Measurements from ENCODE around the gene YIPF1. TPM values are rescaled to one million over a fixed set of nuclear protein-coding genes. Genes with fewer than 3 reads are reported as not detected.

YIPF1 gene
- total RNA-seq, 1 experiment from 2014 or later, result 15.8 TPM

GRCh38 chr1:53851571-53852285, 37.9 kb downstream of the YIPF1 start:
- Mint-ChIP-seq H3K9me3 (ENCODE audit: unreplicated experiment) (no peaks in the 10 kb centered on the region), H3K27ac (ENCODE audit: low read depth, unreplicated experiment) (no peak overlapping the region), H3K36me3 (ENCODE audit: insufficient read depth, unreplicated experiment) (peaks cover 24% of the 10 kb centered on the region), H3K4me3 (ENCODE audit: unreplicated experiment) (no peak overlapping the region), H3K27me3 (ENCODE audit: insufficient read depth, unreplicated experiment) (peaks cover 4% of the 10 kb centered on the region), H3K4me1 (ENCODE audit: insufficient read depth, unreplicated experiment) (no peaks in the 10 kb centered on the region)
- ChIA-PET POLR2A (no interaction called here), CTCF (interaction anchor here (0.5 to 5.5 kb wide), 6 partner anchors 9 to 402 kb away, joined by 3 to 61 read pairs (median 4); no protein-coding TSS in a partner anchor)
- TF ChIP-seq, protein P1, sequence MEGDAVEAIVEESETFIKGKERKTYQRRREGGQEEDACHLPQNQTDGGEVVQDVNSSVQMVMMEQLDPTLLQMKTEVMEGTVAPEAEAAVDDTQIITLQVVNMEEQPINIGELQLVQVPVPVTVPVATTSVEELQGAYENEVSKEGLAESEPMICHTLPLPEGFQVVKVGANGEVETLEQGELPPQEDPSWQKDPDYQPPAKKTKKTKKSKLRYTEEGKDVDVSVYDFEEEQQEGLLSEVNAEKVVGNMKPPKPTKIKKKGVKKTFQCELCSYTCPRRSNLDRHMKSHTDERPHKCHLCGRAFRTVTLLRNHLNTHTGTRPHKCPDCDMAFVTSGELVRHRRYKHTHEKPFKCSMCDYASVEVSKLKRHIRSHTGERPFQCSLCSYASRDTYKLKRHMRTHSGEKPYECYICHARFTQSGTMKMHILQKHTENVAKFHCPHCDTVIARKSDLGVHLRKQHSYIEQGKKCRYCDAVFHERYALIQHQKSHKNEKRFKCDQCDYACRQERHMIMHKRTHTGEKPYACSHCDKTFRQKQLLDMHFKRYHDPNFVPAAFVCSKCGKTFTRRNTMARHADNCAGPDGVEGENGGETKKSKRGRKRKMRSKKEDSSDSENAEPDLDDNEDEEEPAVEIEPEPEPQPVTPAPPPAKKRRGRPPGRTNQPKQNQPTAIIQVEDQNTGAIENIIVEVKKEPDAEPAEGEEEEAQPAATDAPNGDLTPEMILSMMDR (IDR thresholded peaks at IDR 0.05; ENCODE audit: unreplicated experiment), result no peak
- intact Hi-C loops (cut with micrococcal nuclease), result no loop called here
- no peak for DNase-seq (ENCODE audit: unreplicated experiment)
- BruUV-seq (replicated peaks), result no TSS peak

GRCh38 chr1:53850082-53850673, 39.4 kb downstream of the YIPF1 start:
- Mint-ChIP-seq H3K27ac (ENCODE audit: low read depth, unreplicated experiment) (no peak overlapping the region), H3K4me3 (ENCODE audit: unreplicated experiment) (no peak overlapping the region), H3K27me3 (ENCODE audit: insufficient read depth, unreplicated experiment) (peaks cover 12% of the 10 kb centered on the region), H3K4me1 (ENCODE audit: insufficient read depth, unreplicated experiment) (no peaks in the 10 kb centered on the region), H3K9me3 (ENCODE audit: unreplicated experiment) (no peaks in the 10 kb centered on the region), H3K36me3 (ENCODE audit: insufficient read depth, unreplicated experiment) (peaks cover 23% of the 10 kb centered on the region)
- DNase-seq (ENCODE audit: unreplicated experiment), result no peak
- ChIA-PET CTCF (interaction anchor here (1.3 to 5.5 kb wide), 3 partner anchors 11 to 572 kb away, joined by 4 to 61 read pairs (median 15); no protein-coding TSS in a partner anchor), POLR2A (interaction anchor here (0.7 to 1.3 kb wide), 2 partner anchors 12 to 29 kb away, joined by 3 to 5 read pairs; partner anchors contain the start of gene NDC1)
- no TSS peak for BruUV-seq (replicated peaks)
- TF ChIP-seq, protein P1 (IDR thresholded peaks at IDR 0.05; ENCODE audit: unreplicated experiment), result no peak
- intact Hi-C loops (cut with micrococcal nuclease), result no loop called here

DNA sequence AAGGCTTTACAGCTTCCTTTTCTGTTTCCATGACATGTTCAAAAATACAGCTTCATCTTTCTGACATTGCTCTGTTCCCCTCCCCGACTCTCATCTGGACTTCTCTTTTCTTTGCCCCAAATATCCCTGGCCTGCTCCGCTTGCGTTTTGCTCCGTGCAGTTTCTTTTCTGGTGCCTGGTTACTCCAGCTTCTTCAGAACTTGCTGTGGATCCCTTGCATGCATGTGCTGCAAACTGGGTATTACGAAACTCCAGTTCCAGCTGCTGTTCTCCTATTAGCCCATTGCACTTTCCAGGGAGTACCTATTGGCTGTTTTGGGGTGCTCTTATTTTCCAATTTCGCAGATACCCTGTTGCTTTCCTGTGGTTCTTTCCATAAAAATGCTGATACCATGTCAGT, 41.6 kb downstream of the YIPF1 start:
- H3K4me1 Mint-ChIP-seq (ENCODE audit: insufficient read depth, unreplicated experiment), result no peaks in the 10 kb centered on the region
- CTCF ChIA-PET, result interaction anchor here (0.9 to 5.5 kb wide), 2 partner anchors 8 to 13 kb away, joined by 3 to 61 read pairs; no protein-coding TSS in a partner anchor
- TF ChIP-seq, protein P1 (IDR thresholded peaks at IDR 0.05; ENCODE audit: unreplicated experiment), result no peak

DNA sequence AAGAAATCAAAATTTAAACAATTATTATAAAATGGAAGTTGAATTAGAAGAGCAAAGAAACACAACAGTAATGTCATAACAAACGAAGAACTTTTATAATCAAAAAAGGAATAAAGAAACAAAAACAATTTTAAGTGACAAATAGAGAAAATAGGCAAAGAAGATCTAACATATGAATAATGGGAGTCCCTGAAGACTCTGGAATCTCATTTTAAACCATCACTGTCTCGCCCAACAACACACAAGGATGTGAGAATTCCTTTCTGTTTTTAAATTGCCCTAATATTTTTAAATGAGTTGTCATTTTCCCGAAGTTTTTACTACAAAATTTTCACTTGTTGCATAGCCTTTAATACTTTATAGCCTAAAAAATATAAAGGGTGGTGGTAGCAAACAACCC, 47.2 kb downstream of the YIPF1 start:
- Mint-ChIP-seq H3K27ac (ENCODE audit: low read depth, unreplicated experiment) (no peak overlapping the region), H3K4me1 (ENCODE audit: insufficient read depth, unreplicated experiment) (no peaks in the 10 kb centered on the region), H3K9me3 (ENCODE audit: unreplicated experiment) (no peaks in the 10 kb centered on the region), H3K27me3 (ENCODE audit: insufficient read depth, unreplicated experiment) (peaks cover 12% of the 10 kb centered on the region), H3K36me3 (ENCODE audit: insufficient read depth, unreplicated experiment) (no peaks in the 10 kb centered on the region), H3K4me3 (ENCODE audit: unreplicated experiment) (no peak overlapping the region)
- no TSS peak for BruUV-seq (replicated peaks)
- intact Hi-C loops (cut with micrococcal nuclease), result no loop called here
- POLR2A ChIA-PET, result no interaction called here
- TF ChIP-seq, protein P1 (IDR thresholded peaks at IDR 0.05; ENCODE audit: unreplicated experiment), result no peak
- no peak for DNase-seq (ENCODE audit: unreplicated experiment)
- CTCF ChIA-PET, result no interaction called here

More for the DNA sequence above, 41.6 kb downstream of the YIPF1 start:
- Mint-ChIP-seq H3K9me3 (ENCODE audit: unreplicated experiment) (no peaks in the 10 kb centered on the region), H3K36me3 (ENCODE audit: insufficient read depth, unreplicated experiment) (peaks cover 23% of the 10 kb centered on the region), H3K27ac (ENCODE audit: low read depth, unreplicated experiment) (no peak overlapping the region), H3K27me3 (ENCODE audit: insufficient read depth, unreplicated experiment) (peaks cover 12% of the 10 kb centered on the region), H3K4me3 (ENCODE audit: unreplicated experiment) (no peak overlapping the region)
- no TSS peak for BruUV-seq (replicated peaks)
- POLR2A ChIA-PET, result interaction anchor here (0.7 kb wide), 2 partner anchors 8 to 229 kb away, joined by 3 to 4 read pairs; no protein-coding TSS in a partner anchor
- DNase-seq (ENCODE audit: unreplicated experiment), result no peak
- intact Hi-C loops (cut with micrococcal nuclease), result no loop called here

Data from MCF 10A (cell line).